ENCODE data around the gene EXOC1. TPM values are rescaled to one million over a fixed set of nuclear protein-coding genes. Genes with fewer than 3 reads are reported as not detected.

The EXOC1 gene
- total and polyA plus RNA-seq, 2 of the 4 experiments (the other 2 are of a cell fraction) = 19.9 to 49.5 TPM

DNA sequence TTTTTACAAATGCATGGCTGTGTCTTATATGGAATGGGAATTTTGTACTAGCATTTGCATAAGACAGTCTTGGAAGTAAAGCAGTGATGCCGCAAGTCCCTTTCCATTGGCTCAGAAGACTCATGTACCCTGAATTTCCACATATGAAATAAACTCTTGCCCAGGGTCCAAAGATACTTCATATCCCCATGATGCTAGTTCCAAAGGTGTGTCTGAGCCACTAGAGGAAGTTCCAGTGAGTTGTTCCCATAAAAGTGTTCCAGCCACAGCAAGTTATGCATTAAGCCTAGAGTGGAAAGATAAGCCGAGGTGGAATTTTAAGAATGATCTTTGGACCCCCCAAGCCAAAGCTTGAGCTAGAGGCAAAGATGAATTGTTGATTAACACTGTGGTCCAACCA lies 86.0 kb downstream of the EXOC1 start:
- H3K4me3 ChIP-seq (ENCODE audit: insufficient read depth, low read depth, low read length) = no peak overlapping the region
- H2BK5ac ChIP-seq (ENCODE audit: low read depth, low read length, poor library complexity, severe bottlenecking) = no peak overlapping the region
- H2AK5ac ChIP-seq (ENCODE audit: low read depth, low read length) = no peak overlapping the region
- no peak overlapping the region for H2BK120ac ChIP-seq (ENCODE audit: low read depth, low read length)
- ATAC-seq (ENCODE audit: low read depth) (no peak), DNase-seq (no peak)
- H4K20me1 ChIP-seq (ENCODE audit: insufficient read depth, low read length) = no peaks in the 10 kb centered on the region
- in situ Hi-C loops (cut with MboI; ENCODE audit: low sequenced_read_pairs) (no loop called here), intact Hi-C loops (cut with micrococcal nuclease) (no loop called here), dilution Hi-C loops (cut with HindIII; ENCODE audit: low sequenced_read_pairs, unreplicated experiment) (no loop called here)
- H3K23ac ChIP-seq (ENCODE audit: low read depth, low read length) = no peak overlapping the region
- H3K18ac ChIP-seq (ENCODE audit: low read depth, low read length) = no peak overlapping the region
- no peak overlapping the region for H2AK9ac ChIP-seq (replicated peaks; ENCODE audit: low read depth, low read length, poor library complexity)
- H2BK15ac ChIP-seq (ENCODE audit: low read depth, low read length) = no peak overlapping the region
- no peaks in the 10 kb centered on the region for H3K36me3 ChIP-seq (ENCODE audit: control insufficient read depth, insufficient read depth, low read length)
- no peak overlapping the region for H3K56ac ChIP-seq (ENCODE audit: extremely low read depth, insufficient read depth, low read length)
- no peaks in the 10 kb centered on the region for H3K4me1 ChIP-seq (ENCODE audit: control insufficient read depth, insufficient read depth, low read length)
- no peak overlapping the region for H2BK20ac ChIP-seq (ENCODE audit: low read depth, low read length)
- POLR2A ChIA-PET (ENCODE audit: unreplicated experiment) = no interaction called here
- H4K5ac ChIP-seq (ENCODE audit: low read depth, low read length) = no peak overlapping the region
- no peak overlapping the region for H4K8ac ChIP-seq (ENCODE audit: low read depth in 2 of 2, low read length in 2 of 2)
- no peak overlapping the region for H3K27ac ChIP-seq (ENCODE audit: insufficient read depth, low read length)
- H3K4me2 ChIP-seq (ENCODE audit: low read depth, low read length) = no peak overlapping the region
- no peak overlapping the region for H2AFZ ChIP-seq (replicated peaks; ENCODE audit: low read length, poor library complexity)
- no peaks in the 10 kb centered on the region for H3K9me1 ChIP-seq (ENCODE audit: insufficient read depth, low read length)
- H3K27me3 ChIP-seq (ENCODE audit: control insufficient read depth, insufficient read depth, low read length) = no peaks in the 10 kb centered on the region
- H3K79me1 ChIP-seq (ENCODE audit: low read depth in 1 of 2, low read length in 2 of 2) = no peaks in the 10 kb centered on the region
- no peak overlapping the region for H3K14ac ChIP-seq (replicated peaks; ENCODE audit: low read depth, low read length)
- peaks cover 3% of the 10 kb centered on the region; the same call in 1 of the 2 replicates for H3K9me3 ChIP-seq (ENCODE audit: control insufficient read depth, insufficient read depth, low read length)
- CTCF ChIA-PET = interaction anchor here (1.1 kb wide), 1 partner anchor 10 kb away, joined by 3 read pairs; the partner anchor contains the start of gene CEP135
- WGBS, 2 experiments (ENCODE audit: extremely low coverage in 2 of 2, insufficient read length in 1 of 2) = no CpG with 5 or more reads among the region's 2 CpGs
- no peak overlapping the region for H4K91ac ChIP-seq (ENCODE audit: insufficient read depth, low read depth, low read length)
- no peak overlapping the region for H3K9ac ChIP-seq (ENCODE audit: low read depth, low read length)
- no peak overlapping the region for H3K4ac ChIP-seq (ENCODE audit: low read depth, low read length)
- TF ChIP-seq MAFK (IDR thresholded peaks at IDR 0.05; ENCODE audit: low read depth, low read length) = no peak
- TF ChIP-seq POLR2A (IDR thresholded peaks at IDR 0.05; ENCODE audit: low read depth, low read length) = no peak
- TF ChIP-seq, protein P1, sequence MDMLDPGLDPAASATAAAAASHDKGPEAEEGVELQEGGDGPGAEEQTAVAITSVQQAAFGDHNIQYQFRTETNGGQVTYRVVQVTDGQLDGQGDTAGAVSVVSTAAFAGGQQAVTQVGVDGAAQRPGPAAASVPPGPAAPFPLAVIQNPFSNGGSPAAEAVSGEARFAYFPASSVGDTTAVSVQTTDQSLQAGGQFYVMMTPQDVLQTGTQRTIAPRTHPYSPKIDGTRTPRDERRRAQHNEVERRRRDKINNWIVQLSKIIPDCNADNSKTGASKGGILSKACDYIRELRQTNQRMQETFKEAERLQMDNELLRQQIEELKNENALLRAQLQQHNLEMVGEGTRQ (IDR thresholded peaks at IDR 0.05; ENCODE audit: low read depth, low read length) = no peak
- no peak for TF ChIP-seq MAZ (IDR thresholded peaks at IDR 0.05; ENCODE audit: borderline replicate concordance, low read depth, low read length)
- no peak for TF ChIP-seq RAD21 (IDR thresholded peaks at IDR 0.05; ENCODE audit: low read length)
- TF ChIP-seq FOS (IDR thresholded peaks at IDR 0.05; ENCODE audit: low read depth, low read length) = no peak
- TF ChIP-seq BHLHE40 (IDR thresholded peaks at IDR 0.05; ENCODE audit: low read depth, low read length) = no peak
- TF ChIP-seq RFX5 (IDR thresholded peaks at IDR 0.05; ENCODE audit: low read depth, low read length) = no peak
- no TSS peak for BruUV-seq (replicated peaks)
